ENCODE measurements around the gene TTLL13. TPM values are rescaled to one million over a fixed set of nuclear protein-coding genes. Genes with fewer than 3 reads are reported as not detected.

TTLL13 gene
- total RNA-seq, 2 experiments from 2014 or later, result 0.57 to 1.3 TPM

GRCh38 chr15:90306560-90306959, 57.2 kb downstream of the TTLL13 start:
- H3K79me2 ChIP-seq (ENCODE audit: insufficient read depth, low read depth, low read length), result no peaks in the 10 kb centered on the region
- TF ChIP-seq EZH2phosphoT487 (IDR thresholded peaks at IDR 0.05; ENCODE audit: borderline replicate concordance, low read depth, low read length) (no peak), CTCF (conservative IDR thresholded peaks at IDR 0.05; ENCODE audit: low read length) (no peak)
- H4K20me1 ChIP-seq (ENCODE audit: insufficient read depth, low read length), result no peaks in the 10 kb centered on the region
- no peaks in the 10 kb centered on the region for H3K4me1 ChIP-seq (ENCODE audit: insufficient read depth, low read length, poor library complexity, severe bottlenecking)
- H3K27ac ChIP-seq (ENCODE audit: low read depth, low read length, poor library complexity, severe bottlenecking), result no peak overlapping the region
- POLR2A ChIA-PET, result interaction anchor here (1.1 to 1.3 kb wide), 2 partner anchors 9 to 14 kb away, joined by 3 to 4 read pairs; no protein-coding TSS in a partner anchor
- H3K9me2 ChIP-seq (ENCODE audit: insufficient read depth, low read length), result no peaks in the 10 kb centered on the region
- no peaks in the 10 kb centered on the region for H3K9me3 ChIP-seq (ENCODE audit: low read length)
- H2AFZ ChIP-seq (ENCODE audit: low read length), result 0 out of 2 replicates have a peak overlapping the region, but pooled peaks have one; percentile 5
- BruUV-seq (replicated peaks), result no TSS peak
- no peak overlapping the region for H3K4me2 ChIP-seq (ENCODE audit: low read length)
- CTCF ChIA-PET (ENCODE audit: unreplicated experiment), result interaction anchor here (0.9 to 1.1 kb wide), 3 partner anchors 13 to 18 kb away, joined by 3 read pairs; no protein-coding TSS in a partner anchor
- intact Hi-C loops (cut with micrococcal nuclease; ENCODE audit: unreplicated experiment), result no loop called here
- no peak for DNase-seq (ENCODE audit: low spot score)
- H3K36me3 ChIP-seq (ENCODE audit: insufficient read depth, low read length), result no peaks in the 10 kb centered on the region
- H3K4me3 ChIP-seq (ENCODE audit: low read depth, low read length, poor library complexity, severe bottlenecking), result no peak overlapping the region

- H3K4me2 ChIP-seq (ENCODE audit: low read length), result no peak overlapping the region
- intact Hi-C loops (cut with micrococcal nuclease; ENCODE audit: unreplicated experiment), result no loop called here
- H3K36me3 ChIP-seq (ENCODE audit: insufficient read depth, low read length), result no peaks in the 10 kb centered on the region
- H3K9me2 ChIP-seq (ENCODE audit: insufficient read depth, low read length), result no peaks in the 10 kb centered on the region
- no TSS peak for BruUV-seq (replicated peaks)
- H3K4me3 ChIP-seq (ENCODE audit: low read depth, low read length, poor library complexity, severe bottlenecking), result no peak overlapping the region
- no peaks in the 10 kb centered on the region for H3K9me3 ChIP-seq (ENCODE audit: low read length)
- TF ChIP-seq EZH2phosphoT487 (IDR thresholded peaks at IDR 0.05; ENCODE audit: borderline replicate concordance, low read depth, low read length) (no peak), CTCF (conservative IDR thresholded peaks at IDR 0.05; ENCODE audit: low read length) (no peak)
- no peak overlapping the region for H2AFZ ChIP-seq (ENCODE audit: low read length)
- ChIA-PET POLR2A (interaction anchor here (0.5 to 1.3 kb wide), 3 partner anchors 8 to 156 kb away, joined by 3 to 4 read pairs (median 4); no protein-coding TSS in a partner anchor), CTCF (ENCODE audit: unreplicated experiment) (interaction anchor here (0.6 to 1.0 kb wide), 3 partner anchors 12 to 26 kb away, joined by 3 to 4 read pairs (median 3); no protein-coding TSS in a partner anchor)
- no peak overlapping the region for H3K27ac ChIP-seq (ENCODE audit: low read depth, low read length, poor library complexity, severe bottlenecking)
- no peaks in the 10 kb centered on the region for H4K20me1 ChIP-seq (ENCODE audit: insufficient read depth, low read length)
- DNase-seq (ENCODE audit: low spot score), result no peak
- H3K4me1 ChIP-seq (ENCODE audit: insufficient read depth, low read length, poor library complexity, severe bottlenecking), result no peaks in the 10 kb centered on the region
- H3K79me2 ChIP-seq (ENCODE audit: insufficient read depth, low read depth, low read length), result no peaks in the 10 kb centered on the region
Measured at GRCh38 chr15:90307661-90308060, 58.3 kb downstream of the TTLL13 start.

- no TSS peak for BruUV-seq (replicated peaks)
- CTCF ChIA-PET (ENCODE audit: unreplicated experiment), result no interaction called here
- no peak for DNase-seq (ENCODE audit: low spot score)
- intact Hi-C loops (cut with micrococcal nuclease; ENCODE audit: unreplicated experiment), result no loop called here
- Histone ChIP-seq H2AFZ (ENCODE audit: low read length) (no peak overlapping the region), H3K9me2 (ENCODE audit: insufficient read depth, low read length) (no peaks in the 10 kb centered on the region), H4K20me1 (ENCODE audit: insufficient read depth, low read length) (no peaks in the 10 kb centered on the region), H3K27ac (ENCODE audit: low read depth, low read length, poor library complexity, severe bottlenecking) (no peak overlapping the region), H3K79me2 (ENCODE audit: insufficient read depth, low read depth, low read length) (no peaks in the 10 kb centered on the region), H3K36me3 (ENCODE audit: insufficient read depth, low read length) (no peaks in the 10 kb centered on the region), H3K9me3 (ENCODE audit: low read length) (no peaks in the 10 kb centered on the region), H3K4me1 (ENCODE audit: insufficient read depth, low read length, poor library complexity, severe bottlenecking) (no peaks in the 10 kb centered on the region), H3K4me3 (ENCODE audit: low read depth, low read length, poor library complexity, severe bottlenecking) (no peak overlapping the region), H3K4me2 (ENCODE audit: low read length) (no peak overlapping the region)
- no peak for TF ChIP-seq CTCF (conservative IDR thresholded peaks at IDR 0.05; ENCODE audit: low read length)
- no peak for TF ChIP-seq EZH2phosphoT487 (IDR thresholded peaks at IDR 0.05; ENCODE audit: borderline replicate concordance, low read depth, low read length)
- POLR2A ChIA-PET, result no interaction called here
Measured at GRCh38 chr15:90309020-90309419, 59.7 kb downstream of the TTLL13 start.

Measured in OCI-LY7 (cell line).